ENCODE measurements around the gene HOXC6.

- peak; percentile 46 for TF ChIP-seq EZH2 (IDR thresholded peaks at IDR 0.05; ENCODE audit: low read depth, unreplicated experiment)
- TF ChIP-seq CTCF (conservative IDR thresholded peaks at IDR 0.05; ENCODE audit: low read depth in 2 of 2): no peak
- TF ChIP-seq POLR2AphosphoS5 (IDR thresholded peaks at IDR 0.05; ENCODE audit: low read depth): no peak
- TF ChIP-seq REST (IDR thresholded peaks at IDR 0.05; ENCODE audit: unreplicated experiment): no peak
- no peak for TF ChIP-seq ZNF331 (CRISPR knock-in tag; IDR thresholded peaks at IDR 0.05; ENCODE audit: low read depth)
- TF ChIP-seq CREB1 (CRISPR knock-in tag; IDR thresholded peaks at IDR 0.05; ENCODE audit: low read depth): no peak
- no peak for TF ChIP-seq ZNF114 (CRISPR knock-in tag; IDR thresholded peaks at IDR 0.05)
- TF ChIP-seq EZH2phosphoT487 (IDR thresholded peaks at IDR 0.05; ENCODE audit: unreplicated experiment): no peak
- TF ChIP-seq JUNB (IDR thresholded peaks at IDR 0.05; ENCODE audit: unreplicated experiment): no peak
- no peak for TF ChIP-seq ETS1 (IDR thresholded peaks at IDR 0.05)
- TF ChIP-seq STAT1 (IDR thresholded peaks at IDR 0.05; ENCODE audit: unreplicated experiment): no peak
- TF ChIP-seq ZNF462 (CRISPR knock-in tag; IDR thresholded peaks at IDR 0.05): no peak
These were observed 3.9 kb downstream of the HOXC6 start for GRCh38 chr12:54032086-54032619.

All from GM23338 (cell line).